Pancreas (tissue), 10 donors: ENCODE data around the gene RTL1. TPM values are rescaled to one million over a fixed set of nuclear protein-coding genes. Genes with fewer than 3 reads are reported as not detected.

Experiments
- ATAC-seq, 4 donors: fragments of 200-7000 bp; cut with Tn5 transposase; one replicate each; pipeline versions ENCODE4 v1.8.0 to v1.9.1; 2020; ENCODE audit warnings: mild to moderate bottlenecking in 4 of 4, moderate library complexity in 4 of 4
- DNase-seq, 6 donors: peaks; one replicate each; pipeline ENCODE4 v3.0.0-alpha.2; 2020
- FAIRE-seq: peaks from 2 replicates; lab custom pipeline; 2012; peaks lifted over from hg19 to GRCh38; lab: Jason Lieb, UNC
- H3K27ac ChIP-seq, 4 donors: fragments of 200-600 bp; sonication (generic); 1 replicate in 3 of 4; 2 replicates in 1 of 4; pipeline versions ENCODE4 v1.5.0 to v1.8.0; 2020
- H3K27me3 ChIP-seq, 4 donors: fragments of 200-600 bp; one replicate each; pipeline ENCODE4 v1.8.0; 2021
- H3K36me3 ChIP-seq, 3 donors: fragments of 200-600 bp; sonication (generic) in 1 of 3; one replicate each; pipeline versions ENCODE4 v1.5.0 to v1.8.0; 2020 to 2021
- H3K4me1 ChIP-seq, 3 donors: fragments of 200-600 bp; one replicate each; pipeline ENCODE4 v1.8.0; 2021
- H3K4me3 ChIP-seq, 4 donors: fragments of 200-600 bp; sonication (generic) in 2 of 4; one replicate each; pipeline versions ENCODE4 v1.5.0 to v1.8.0; 2020 to 2021
- H3K9me3 ChIP-seq, 4 donors: fragments of 200-600 bp; one replicate each; pipeline ENCODE4 v1.8.0; 2021
- WGBS, 2 donors: extraction: QIAGEN DNeasy Blood & Tissue Kit; methylation state at CpG; one replicate each; pipeline ENCODE4 v1.1.7; 2013; 5-methylcytosine and 5-hydroxymethylcytosine counted together
- intact Hi-C, 3 donors: fragments of 100-400 bp; cut with DNase I; formaldehyde crosslinking; loops; one replicate each; pipeline versions ENCODE4 v1.11.1 to v1.14.2; 2022
- polyA plus RNA-seq, 2 donors: library from polyadenylated mRNA; stranded (reverse); fragments of 200-250 nt; gene quantifications; one replicate each; pipeline ENCODE4 v1.2.3, GENCODE V29; 2013
- total RNA-seq, 6 donors: library from RNA; stranded (reverse); fragmentation: NEBNext Ultra II Directional in 4 of 6; extraction: Animal tissue kit (Norgen Biotek cat#: 25700) in 4 of 6; gene quantifications; one replicate each; pipeline versions ENCODE4 v1.2.1 to v1.2.4, GENCODE V29; 2021 to 2023
- TF ChIP-seq, protein P1 (sequence below), 4 donors: fragments of 200-600 bp; sonication (generic) in 3 of 4; IDR thresholded peaks; one replicate each; pipeline versions ENCODE4 v1.5.0 to v1.8.0; 2021; ENCODE audit warnings: antibody characterized with exemption in 4 of 4
- donor health status: healthy with polysubstance abuse.
- donor health status: DM: no; HTN: no; CAD: no; lungs with moderate emphysema.
- donor health status: DM: no; HTN: no; CAD: no.
- donor health status: control.
- donor health status: control.
- donor health status: Bipolar disorder and iron deficiency.
- donor health status: DM: yes; HTN: yes; CAD: no.
- donor health status: DM: no; HTN: no; CAD: no.
- donor health status: DM: no; HTN: no; CAD: no.
- donor health status: DM: yes; HTN: yes; CAD: no.

Gene RTL1
- total and polyA plus RNA-seq, 8 donors = 0.02 to 0.80 (median 0.03) TPM; not detected in 3

- TF ChIP-seq, protein P1, sequence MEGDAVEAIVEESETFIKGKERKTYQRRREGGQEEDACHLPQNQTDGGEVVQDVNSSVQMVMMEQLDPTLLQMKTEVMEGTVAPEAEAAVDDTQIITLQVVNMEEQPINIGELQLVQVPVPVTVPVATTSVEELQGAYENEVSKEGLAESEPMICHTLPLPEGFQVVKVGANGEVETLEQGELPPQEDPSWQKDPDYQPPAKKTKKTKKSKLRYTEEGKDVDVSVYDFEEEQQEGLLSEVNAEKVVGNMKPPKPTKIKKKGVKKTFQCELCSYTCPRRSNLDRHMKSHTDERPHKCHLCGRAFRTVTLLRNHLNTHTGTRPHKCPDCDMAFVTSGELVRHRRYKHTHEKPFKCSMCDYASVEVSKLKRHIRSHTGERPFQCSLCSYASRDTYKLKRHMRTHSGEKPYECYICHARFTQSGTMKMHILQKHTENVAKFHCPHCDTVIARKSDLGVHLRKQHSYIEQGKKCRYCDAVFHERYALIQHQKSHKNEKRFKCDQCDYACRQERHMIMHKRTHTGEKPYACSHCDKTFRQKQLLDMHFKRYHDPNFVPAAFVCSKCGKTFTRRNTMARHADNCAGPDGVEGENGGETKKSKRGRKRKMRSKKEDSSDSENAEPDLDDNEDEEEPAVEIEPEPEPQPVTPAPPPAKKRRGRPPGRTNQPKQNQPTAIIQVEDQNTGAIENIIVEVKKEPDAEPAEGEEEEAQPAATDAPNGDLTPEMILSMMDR (IDR thresholded peaks at IDR 0.05) = no peak
- WGBS, 2 donors = 84 to 92% methylated on average over 11 of the region's 11 CpGs
- H3K4me3 ChIP-seq = no peak overlapping the region
- no peaks in the 10 kb centered on the region for H3K9me3 ChIP-seq
- peaks cover 0 to 3% (median 0%) of the 10 kb centered on the region in 3 donors for H3K4me1 ChIP-seq
- DNase-seq (peak in 1 of 6 donors; percentile 37), ATAC-seq (no peak), FAIRE-seq (no peak)
- no peaks in the 10 kb centered on the region for H3K27me3 ChIP-seq
- intact Hi-C loops = no loop called here
- H3K27ac ChIP-seq = no peak overlapping the region
- no peaks in the 10 kb centered on the region for H3K36me3 ChIP-seq
Observed at GRCh38 chr14:100883789-100884101, 19.8 kb downstream of the RTL1 start.

DNA sequence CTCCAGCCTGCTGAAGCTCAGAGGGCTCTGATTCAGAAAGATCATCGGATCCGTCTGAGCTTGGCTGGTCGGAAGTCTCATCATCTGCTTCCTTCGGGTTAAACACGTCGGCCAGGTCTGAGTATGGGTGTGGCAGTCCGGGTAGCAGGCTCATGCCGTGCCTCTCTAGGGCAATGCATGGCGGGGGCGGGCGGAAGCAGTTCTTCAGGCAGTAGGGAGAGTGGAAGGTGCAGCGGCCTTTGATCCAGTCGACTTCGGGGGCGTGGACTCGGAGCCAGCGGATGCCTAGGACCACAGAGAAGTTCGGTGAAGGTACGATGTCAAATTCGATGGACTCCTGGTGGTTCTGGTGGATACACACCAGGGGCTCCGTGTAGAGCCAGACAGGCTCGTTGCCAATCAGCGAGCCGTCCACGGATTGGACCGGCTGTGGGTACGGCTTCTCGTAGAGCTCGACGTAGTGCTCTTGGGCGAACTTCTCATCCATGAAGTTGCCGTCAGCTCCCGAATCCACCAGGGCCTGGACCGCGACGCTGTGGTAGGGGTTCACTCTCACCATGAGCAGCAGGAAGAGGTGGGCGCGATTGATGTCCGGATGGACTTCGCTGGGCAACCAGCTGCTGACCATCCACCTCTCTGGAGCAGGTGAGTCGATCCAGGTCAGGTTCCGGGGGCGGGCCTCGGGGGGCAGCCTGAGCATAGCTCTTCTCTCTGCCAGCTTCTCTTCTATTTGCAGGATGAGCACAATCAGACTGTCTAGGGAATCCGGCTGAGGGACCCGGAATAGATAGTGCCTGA is 20.3 kb downstream of the RTL1 start:
- Histone ChIP-seq H3K4me1 (no peaks in the 10 kb centered on the region), H3K27ac (no peak overlapping the region), H3K9me3 (no peaks in the 10 kb centered on the region), H3K27me3 (no peaks in the 10 kb centered on the region), H3K36me3 (no peaks in the 10 kb centered on the region), H3K4me3 (no peak overlapping the region)
- TF ChIP-seq, protein P1 (IDR thresholded peaks at IDR 0.05) = no peak
- WGBS, 2 donors = 90 to 94% methylated on average over 46 of the region's 46 CpGs
- no peak for FAIRE-seq
- intact Hi-C loops = no loop called here
- ATAC-seq = no peak
- DNase-seq = peak in 2 of 6 donors; percentile 23 to 48

DNA sequence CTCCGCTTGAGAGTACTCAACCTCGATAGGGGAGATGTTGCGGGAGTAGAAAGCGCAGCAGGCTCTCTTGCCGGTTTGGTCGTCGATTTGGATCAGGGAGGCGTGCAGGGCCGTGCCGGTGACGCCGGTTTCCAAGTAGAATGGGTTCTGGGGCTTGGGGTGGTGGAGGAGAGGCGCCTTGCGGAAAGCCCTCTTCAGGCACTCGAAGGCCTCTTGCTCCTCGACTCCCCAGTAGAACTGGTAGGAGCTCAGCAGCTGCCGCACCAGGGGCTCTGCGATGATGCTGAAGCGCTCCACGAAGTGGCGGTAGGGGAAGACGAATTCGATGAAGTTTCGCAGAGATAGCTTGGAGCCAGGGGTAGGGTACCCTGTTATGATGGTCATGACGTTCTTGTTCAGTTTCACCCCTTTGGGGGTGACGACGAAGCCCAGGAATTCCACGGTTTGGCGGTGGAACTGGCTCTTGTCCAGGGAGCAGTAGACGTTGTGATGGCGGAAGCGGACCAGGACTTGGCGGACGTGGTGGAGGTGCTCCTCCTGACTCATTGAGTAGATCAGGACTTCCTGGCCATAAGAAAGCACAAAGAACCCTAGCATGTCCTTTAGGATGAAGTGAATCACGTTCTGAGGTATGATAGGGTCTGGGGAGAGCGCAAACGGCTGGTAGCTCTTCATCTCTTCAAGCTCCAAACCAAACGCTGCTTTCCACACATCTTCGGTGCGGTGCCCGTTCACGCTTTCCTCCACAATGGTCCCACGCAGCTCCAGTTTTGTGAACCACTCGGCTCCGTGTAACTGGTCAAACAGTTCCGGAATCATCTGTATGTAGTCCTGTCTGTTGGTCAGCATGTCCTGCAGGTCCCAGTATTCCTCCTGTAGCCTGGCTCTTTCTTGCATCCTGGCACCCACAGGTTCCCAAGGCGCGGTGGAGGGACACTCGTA is 21.2 kb downstream of the RTL1 start:
- Histone ChIP-seq H3K4me3 (no peak overlapping the region), H3K36me3 (no peaks in the 10 kb centered on the region), H3K4me1 (no peaks in the 10 kb centered on the region), H3K27ac (no peak overlapping the region), H3K9me3 (no peaks in the 10 kb centered on the region), H3K27me3 (no peaks in the 10 kb centered on the region)
- DNase-seq = peak in 2 of 6 donors; percentile 30 to 35
- intact Hi-C loops = no loop called here
- WGBS, 2 donors = 90 to 94% methylated on average over 49 of the region's 49 CpGs
- ATAC-seq = no peak
- TF ChIP-seq, protein P1 (IDR thresholded peaks at IDR 0.05) = no peak
- no peak for FAIRE-seq

DNA sequence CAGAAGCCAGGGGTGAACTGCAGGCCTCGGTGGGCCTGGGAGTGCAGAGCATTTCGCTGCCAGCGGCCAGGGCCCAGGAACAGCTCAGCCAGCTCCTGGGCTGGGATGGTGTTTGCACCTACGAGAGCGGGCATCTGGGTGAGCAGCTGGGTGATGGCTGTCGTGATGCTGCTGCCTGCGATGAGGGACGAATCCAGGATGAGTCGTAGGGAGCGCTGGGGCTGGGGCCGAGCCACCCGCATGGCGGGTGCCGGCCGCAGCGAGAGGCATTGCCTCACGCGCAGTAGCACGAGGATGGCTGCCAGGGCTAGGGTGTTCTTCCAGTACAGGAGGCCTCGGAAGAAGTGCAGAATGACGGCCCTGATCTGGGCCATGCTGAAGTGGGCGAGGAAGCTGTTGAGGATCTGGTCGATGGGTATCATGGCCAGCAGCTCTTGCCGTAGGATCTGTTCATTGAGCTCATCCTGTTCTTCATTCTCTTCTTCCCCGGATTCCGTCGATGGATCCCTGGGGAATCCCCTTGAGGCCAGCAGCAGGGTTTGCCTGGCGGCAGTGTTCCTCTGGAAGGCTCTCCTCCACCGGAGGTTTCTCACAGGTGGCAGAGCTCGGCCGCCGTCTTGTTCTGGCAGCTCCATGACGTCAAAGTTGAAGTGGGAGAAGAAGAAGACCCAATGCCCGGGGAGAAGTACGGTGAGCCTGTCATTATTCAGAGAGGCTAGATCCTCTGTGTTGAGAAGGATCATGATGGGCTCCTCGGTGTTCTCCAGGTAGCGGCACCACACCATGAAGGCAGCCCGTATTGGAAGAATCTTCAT is 22.1 kb downstream of the RTL1 start:
- TF ChIP-seq, protein P1 (IDR thresholded peaks at IDR 0.05) = no peak
- FAIRE-seq = no peak

More for the DNA sequence above, 22.1 kb downstream of the RTL1 start:
- Histone ChIP-seq H3K4me1 (no peaks in the 10 kb centered on the region), H3K27ac (no peak overlapping the region), H3K27me3 (no peaks in the 10 kb centered on the region), H3K4me3 (no peak overlapping the region), H3K9me3 (no peaks in the 10 kb centered on the region), H3K36me3 (no peaks in the 10 kb centered on the region)
- 91 to 94% methylated on average over 36 to 38 of the region's 38 CpGs for whole genome bisulfite sequencing, 2 donors
- DNase-seq (peak in 2 of 6 donors; percentile 46 to 53), ATAC-seq (no peak)
- intact Hi-C loops = no loop called here
